ENCODE results near the gene SLC15A1. TPM values are rescaled to one million over a fixed set of nuclear protein-coding genes. Genes with fewer than 3 reads are reported as not detected.

SLC15A1 gene
- total RNA-seq, 4 donors from 2014 or later = 0.97 to 2.1 TPM; not detected in 2

DNA sequence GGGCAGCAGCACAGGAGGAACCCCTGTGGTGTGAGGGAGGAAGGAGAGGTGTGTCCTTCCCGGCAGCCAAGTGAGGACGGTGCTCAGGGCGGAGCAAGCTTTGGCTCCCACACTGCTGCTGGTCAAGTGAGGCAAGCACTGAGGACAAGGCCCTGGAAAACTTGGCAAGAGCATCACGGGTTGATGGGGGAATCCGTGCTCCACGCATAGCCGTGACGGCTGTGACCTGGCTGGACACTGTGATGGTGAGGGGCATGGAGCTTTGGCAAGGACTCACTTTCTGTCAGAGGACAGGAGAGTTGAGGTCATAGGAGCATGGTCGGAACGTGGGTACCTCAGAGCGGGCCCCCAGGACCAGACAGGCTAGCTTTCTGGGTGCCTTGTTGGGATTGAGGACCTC is 29.0 kb upstream of the SLC15A1 start:
- H3K27me3 ChIP-seq = no peaks in the 10 kb centered on the region
- no peak overlapping the region for H3K4me3 ChIP-seq
- H3K27ac ChIP-seq = no peak overlapping the region
- TF ChIP-seq, protein P1, sequence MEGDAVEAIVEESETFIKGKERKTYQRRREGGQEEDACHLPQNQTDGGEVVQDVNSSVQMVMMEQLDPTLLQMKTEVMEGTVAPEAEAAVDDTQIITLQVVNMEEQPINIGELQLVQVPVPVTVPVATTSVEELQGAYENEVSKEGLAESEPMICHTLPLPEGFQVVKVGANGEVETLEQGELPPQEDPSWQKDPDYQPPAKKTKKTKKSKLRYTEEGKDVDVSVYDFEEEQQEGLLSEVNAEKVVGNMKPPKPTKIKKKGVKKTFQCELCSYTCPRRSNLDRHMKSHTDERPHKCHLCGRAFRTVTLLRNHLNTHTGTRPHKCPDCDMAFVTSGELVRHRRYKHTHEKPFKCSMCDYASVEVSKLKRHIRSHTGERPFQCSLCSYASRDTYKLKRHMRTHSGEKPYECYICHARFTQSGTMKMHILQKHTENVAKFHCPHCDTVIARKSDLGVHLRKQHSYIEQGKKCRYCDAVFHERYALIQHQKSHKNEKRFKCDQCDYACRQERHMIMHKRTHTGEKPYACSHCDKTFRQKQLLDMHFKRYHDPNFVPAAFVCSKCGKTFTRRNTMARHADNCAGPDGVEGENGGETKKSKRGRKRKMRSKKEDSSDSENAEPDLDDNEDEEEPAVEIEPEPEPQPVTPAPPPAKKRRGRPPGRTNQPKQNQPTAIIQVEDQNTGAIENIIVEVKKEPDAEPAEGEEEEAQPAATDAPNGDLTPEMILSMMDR (IDR thresholded peaks at IDR 0.05) = no peak
- TF ChIP-seq POLR2A (IDR thresholded peaks at IDR 0.05) = no peak
- no peaks in the 10 kb centered on the region for H3K4me1 ChIP-seq
- DNase-seq = no peak
- no peaks in the 10 kb centered on the region for H3K9me3 ChIP-seq
- intact Hi-C loops (cut with DNase I; ENCODE audit: low total_unique reads) = no loop called here
- H3K36me3 ChIP-seq = no peaks in the 10 kb centered on the region

DNA sequence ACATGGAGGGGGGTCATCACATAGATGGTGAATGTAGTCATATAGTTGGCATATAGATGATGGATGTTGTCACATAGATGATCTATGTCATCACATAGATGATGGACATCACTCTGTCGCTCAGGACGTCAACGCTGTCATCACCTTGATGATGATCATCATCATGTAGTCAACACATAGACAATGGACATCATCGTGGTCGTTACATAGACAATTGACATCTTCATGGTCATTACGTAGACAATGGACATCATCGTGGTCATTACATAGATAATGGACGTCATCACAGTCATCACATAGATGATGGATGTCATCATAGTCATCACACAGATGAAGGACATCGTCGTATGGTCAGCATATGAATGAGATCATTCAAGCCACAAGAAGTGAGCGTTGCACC is 28.6 kb upstream of the SLC15A1 start:
- Histone ChIP-seq H3K27ac (no peak overlapping the region), H3K4me3 (no peak overlapping the region), H3K27me3 (no peaks in the 10 kb centered on the region), H3K36me3 (no peaks in the 10 kb centered on the region), H3K9me3 (no peaks in the 10 kb centered on the region), H3K4me1 (no peaks in the 10 kb centered on the region)
- intact Hi-C loops (cut with DNase I; ENCODE audit: low total_unique reads) = no loop called here
- DNase-seq = no peak
- no peak for TF ChIP-seq POLR2A (IDR thresholded peaks at IDR 0.05)

DNA sequence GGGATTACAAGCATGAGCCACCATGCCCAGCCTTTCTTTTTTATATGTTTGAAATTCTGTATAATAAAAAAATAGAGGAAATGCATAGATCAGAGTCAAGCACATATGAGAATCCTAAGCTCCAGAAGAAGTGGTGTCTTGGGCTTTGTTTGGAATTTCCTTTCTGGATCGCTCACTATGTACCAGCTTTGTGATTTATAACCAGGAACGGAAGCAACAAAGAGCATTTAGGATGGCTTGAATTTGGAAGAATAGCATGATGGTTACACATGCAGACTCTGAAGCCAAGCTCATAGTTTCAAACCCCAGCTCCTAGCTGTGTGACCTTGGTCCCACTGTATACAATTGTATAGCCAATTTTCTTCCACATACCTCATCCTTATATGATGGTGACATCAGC is 28.0 kb upstream of the SLC15A1 start:
- no peak for TF ChIP-seq POLR2A (IDR thresholded peaks at IDR 0.05)
- TF ChIP-seq, protein P1 (IDR thresholded peaks at IDR 0.05) = no peak
- Histone ChIP-seq H3K27ac (no peak overlapping the region), H3K4me3 (no peak overlapping the region), H3K27me3 (no peaks in the 10 kb centered on the region), H3K36me3 (no peaks in the 10 kb centered on the region), H3K9me3 (no peaks in the 10 kb centered on the region), H3K4me1 (no peaks in the 10 kb centered on the region)
- no peak for DNase-seq
- intact Hi-C loops (cut with DNase I; ENCODE audit: low total_unique reads) = no loop called here

DNA sequence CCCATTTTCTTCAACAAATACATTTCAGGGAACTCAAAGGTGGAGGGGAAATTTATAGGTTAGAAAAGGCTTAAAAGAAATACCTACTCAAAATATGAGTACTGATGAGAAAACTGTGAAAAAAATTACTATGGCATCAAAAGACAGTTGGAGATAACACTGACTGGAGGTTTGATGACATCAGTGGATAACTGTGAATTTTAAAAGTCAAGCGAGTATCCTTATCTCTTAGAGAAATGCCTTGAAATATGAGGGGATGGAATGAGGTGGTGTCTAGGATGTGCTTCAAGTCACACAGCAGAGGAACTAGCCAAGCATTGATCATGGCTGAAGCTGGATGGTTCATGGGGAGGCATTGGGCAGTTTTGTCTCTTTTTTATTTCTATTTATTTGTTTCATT is 27.2 kb upstream of the SLC15A1 start:
- no peak for DNase-seq
- Histone ChIP-seq H3K27me3 (no peaks in the 10 kb centered on the region), H3K4me3 (no peak overlapping the region), H3K4me1 (no peaks in the 10 kb centered on the region), H3K27ac (no peak overlapping the region), H3K9me3 (no peaks in the 10 kb centered on the region), H3K36me3 (no peaks in the 10 kb centered on the region)
- TF ChIP-seq, protein P1 (IDR thresholded peaks at IDR 0.05) = no peak
- TF ChIP-seq POLR2A (IDR thresholded peaks at IDR 0.05) = no peak
- intact Hi-C loops (cut with DNase I; ENCODE audit: low total_unique reads) = no loop called here

DNA sequence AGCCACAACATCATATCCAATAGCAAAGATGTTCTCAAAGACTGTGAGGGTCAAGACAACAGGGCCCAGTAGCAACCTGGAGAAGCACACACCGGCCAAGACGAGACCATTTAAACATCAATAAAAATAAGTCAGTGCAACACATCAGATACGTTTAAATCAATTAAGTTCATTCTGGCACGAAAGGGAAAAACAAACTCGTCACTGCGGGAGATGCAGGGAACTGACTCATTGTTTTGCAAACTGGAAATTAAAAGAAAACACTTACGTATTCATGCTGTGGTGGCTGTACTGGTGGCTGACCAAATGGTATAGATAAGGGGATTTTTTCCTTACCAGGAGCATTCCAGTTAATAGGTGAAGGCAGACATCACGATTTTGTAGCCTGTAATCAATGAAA is 26.3 kb upstream of the SLC15A1 start:
- no peaks in the 10 kb centered on the region for H3K9me3 ChIP-seq
- H3K27me3 ChIP-seq = no peaks in the 10 kb centered on the region
- TF ChIP-seq, protein P1 (IDR thresholded peaks at IDR 0.05) = no peak
- TF ChIP-seq POLR2A (IDR thresholded peaks at IDR 0.05) = no peak
- no peak for DNase-seq
- H3K4me1 ChIP-seq = no peaks in the 10 kb centered on the region
- no peak overlapping the region for H3K27ac ChIP-seq
- H3K4me3 ChIP-seq = no peak overlapping the region
- intact Hi-C loops (cut with DNase I; ENCODE audit: low total_unique reads) = no loop called here
- no peaks in the 10 kb centered on the region for H3K36me3 ChIP-seq

DNA sequence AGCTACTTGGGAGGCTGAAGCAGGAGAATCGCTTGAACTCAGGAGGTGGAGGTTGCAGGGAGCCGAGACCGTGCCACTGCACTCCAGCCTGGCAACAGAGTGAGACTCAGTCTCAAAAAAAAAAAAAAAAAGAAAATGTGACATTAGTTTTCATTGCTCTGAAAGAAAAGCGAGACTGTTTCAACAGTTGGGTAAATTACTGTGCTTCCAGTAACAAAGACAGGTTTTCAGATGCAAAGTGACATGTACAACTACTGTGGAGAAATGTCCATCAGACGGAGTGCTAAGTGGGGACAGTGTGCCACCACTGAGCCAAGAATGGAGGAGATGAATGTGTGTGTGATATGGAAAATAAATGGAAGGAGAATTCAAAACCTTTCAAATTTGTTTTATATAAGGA is 24.2 kb upstream of the SLC15A1 start:
- TF ChIP-seq POLR2A (IDR thresholded peaks at IDR 0.05) = no peak
- TF ChIP-seq, protein P1 (IDR thresholded peaks at IDR 0.05) = no peak
- Histone ChIP-seq H3K36me3 (no peaks in the 10 kb centered on the region), H3K4me3 (no peak overlapping the region), H3K27me3 (no peaks in the 10 kb centered on the region), H3K9me3 (no peaks in the 10 kb centered on the region), H3K4me1 (no peaks in the 10 kb centered on the region), H3K27ac (no peak overlapping the region)
- no peak for DNase-seq
- intact Hi-C loops (cut with DNase I; ENCODE audit: low total_unique reads) = no loop called here

All from uterus (tissue), 4 donors.